Fibroblast of skin of scalp (primary cell): Measurements from ENCODE around the gene LTBR.
"Not testable (repeated sequence)": the region's sequence is repeated elsewhere in the genome, so short reads cannot be mapped to it uniquely, and the experiment has no call there.

Source experiments
- DNase-seq: peaks from one replicate; pipeline ENCODE4 v3.0.0-alpha.2; 2013

The LTBR gene

GRCh38 chr12:6426882-6427671, 43.1 kb downstream of the LTBR start:
- no peak for DNase-seq

GRCh38 chr12:6427796-6428195, 43.8 kb downstream of the LTBR start:
- DNase-seq, result not testable (repeated sequence)

- no peak for DNase-seq
These were observed 44.4 kb downstream of the LTBR start for GRCh38 chr12:6428326-6428725.

GRCh38 chr12:6430124-6430989, 46.4 kb downstream of the LTBR start:
- peak; percentile 95 for DNase-seq

GRCh38 chr12:6432991-6433390, 49.0 kb downstream of the LTBR start:
- DNase-seq, result no peak

GRCh38 chr12:6434205-6435140, 50.5 kb downstream of the LTBR start:
- no peak for DNase-seq

- no peak for DNase-seq
These were observed 52.2 kb downstream of the LTBR start for GRCh38 chr12:6435961-6436715.

- DNase-seq, result no peak
These were observed 53.6 kb downstream of the LTBR start for GRCh38 chr12:6437586-6437985.

- DNase-seq, result no peak
These were observed 54.4 kb downstream of the LTBR start for GRCh38 chr12:6438345-6438744.

GRCh38 chr12:6440391-6440790, 56.4 kb downstream of the LTBR start:
- DNase-seq, result no peak
